Measurements from ENCODE around the gene ARHGAP26.

- TF ChIP-seq CTCF (IDR thresholded peaks at IDR 0.05), result no peak
- no peak for TF ChIP-seq POLR2A (IDR thresholded peaks at IDR 0.05)
Measured at GRCh38 chr5:142813220-142813619, 43.0 kb downstream of the ARHGAP26 start.
